NCI-H460 (cell line): ENCODE results near the gene NRTN. TPM values are rescaled to one million over a fixed set of nuclear protein-coding genes. Genes with fewer than 3 reads are reported as not detected.
"Not testable (repeated sequence)": the region's sequence is repeated elsewhere in the genome, so short reads cannot be mapped to it uniquely, and the experiment has no call there.

ENCODE experiments used
- DNase-seq: peaks from one replicate; pipeline ENCODE4 v3.0.0-alpha.2; 2016; ENCODE audit warnings: low read depth; ENCODE audit errors: extremely low read depth
- total RNA-seq: library from RNA; depleted of rRNA; stranded (reverse); fragments of >200 nt; shearing (Covaris generic); gene quantifications from 2 replicates; pipeline ENCODE4 v1.2.3, GENCODE V29; 2014; rRNA removed

The NRTN gene
- total RNA-seq, 1 experiment from 2014 or later = 1.0 TPM

- DNase-seq = no peak
Measured at GRCh38 chr19:5864013-5864720, 59.3 kb downstream of the NRTN start.

- no peak for DNase-seq
Measured at GRCh38 chr19:5864725-5865486, 60.0 kb downstream of the NRTN start.

GRCh38 chr19:5865772-5866171 lies 60.9 kb downstream of the NRTN start:
- DNase-seq = no peak

- no peak for DNase-seq
Measured at GRCh38 chr19:5867201-5868136, 62.6 kb downstream of the NRTN start.

- DNase-seq = no peak
Measured at GRCh38 chr19:5870986-5871394, 66.1 kb downstream of the NRTN start.

GRCh38 chr19:5873617-5874199 lies 68.8 kb downstream of the NRTN start:
- no peak for DNase-seq

- not testable (repeated sequence) for DNase-seq
Measured at GRCh38 chr19:5874496-5874895, 69.6 kb downstream of the NRTN start.

GRCh38 chr19:5877427-5877826 lies 72.6 kb downstream of the NRTN start:
- DNase-seq = no peak

- DNase-seq = no peak
Measured at GRCh38 chr19:5877882-5878281, 73.0 kb downstream of the NRTN start.

Other genes with a start within 250 kb of the NRTN start
- gene TINCR, start 237.1 kb upstream of the NRTN start, total RNA-seq = not detected in 2 replicates
- gene SAFB2, start 182.3 kb upstream of the NRTN start, total RNA-seq = 12.8 and 16.8 TPM in 2 replicates
- gene SAFB, start 182.0 kb upstream of the NRTN start, total RNA-seq = 22.2 and 25.0 TPM in 2 replicates
- gene MICOS13, start 124.6 kb upstream of the NRTN start, total RNA-seq = 31.4 and 35.8 TPM in 2 replicates
- gene HSD11B1L, start 124.0 kb upstream of the NRTN start, total RNA-seq = 2.3 and 3.5 TPM in 2 replicates
- 867 and 1,017 TPM in 2 replicates for gene RPL36, start 114.8 kb upstream of the NRTN start, total RNA-seq
- 134 and 151 TPM in 2 replicates for gene LONP1, start 84.9 kb upstream of the NRTN start, total RNA-seq
- gene CATSPERD, start 84.4 kb upstream of the NRTN start, total RNA-seq = not detected in 2 replicates
- 1.2 and 1.3 TPM in 2 replicates for gene PRR22, start 20.3 kb upstream of the NRTN start, total RNA-seq
- gene DUS3L, start 13.9 kb upstream of the NRTN start, total RNA-seq = 36.4 and 39.9 TPM in 2 replicates
- not detected in 2 replicates for gene FUT6, start 34.6 kb downstream of the NRTN start, total RNA-seq
- not detected in 2 replicates for gene FUT3, start 46.4 kb downstream of the NRTN start, total RNA-seq
- not detected in 2 replicates for gene FUT5, start 65.5 kb downstream of the NRTN start, total RNA-seq
- 103 and 146 TPM in 2 replicates for gene NDUFA11, start 98.7 kb downstream of the NRTN start, total RNA-seq
- gene VMAC, start 99.8 kb downstream of the NRTN start, total RNA-seq = 2.7 and 3.7 TPM in 2 replicates
- 2.1 and 2.9 TPM in 2 replicates for gene CAPS, start 109.2 kb downstream of the NRTN start, total RNA-seq
- 31.2 and 32.5 TPM in 2 replicates for gene RANBP3, start 173.1 kb downstream of the NRTN start, total RNA-seq